Measurements from ENCODE around the gene NPDC1. TPM values are rescaled to one million over a fixed set of nuclear protein-coding genes. Genes with fewer than 3 reads are reported as not detected.

The NPDC1 gene
- total RNA-seq, 1 donor from 2014 or later = 260 TPM

DNA sequence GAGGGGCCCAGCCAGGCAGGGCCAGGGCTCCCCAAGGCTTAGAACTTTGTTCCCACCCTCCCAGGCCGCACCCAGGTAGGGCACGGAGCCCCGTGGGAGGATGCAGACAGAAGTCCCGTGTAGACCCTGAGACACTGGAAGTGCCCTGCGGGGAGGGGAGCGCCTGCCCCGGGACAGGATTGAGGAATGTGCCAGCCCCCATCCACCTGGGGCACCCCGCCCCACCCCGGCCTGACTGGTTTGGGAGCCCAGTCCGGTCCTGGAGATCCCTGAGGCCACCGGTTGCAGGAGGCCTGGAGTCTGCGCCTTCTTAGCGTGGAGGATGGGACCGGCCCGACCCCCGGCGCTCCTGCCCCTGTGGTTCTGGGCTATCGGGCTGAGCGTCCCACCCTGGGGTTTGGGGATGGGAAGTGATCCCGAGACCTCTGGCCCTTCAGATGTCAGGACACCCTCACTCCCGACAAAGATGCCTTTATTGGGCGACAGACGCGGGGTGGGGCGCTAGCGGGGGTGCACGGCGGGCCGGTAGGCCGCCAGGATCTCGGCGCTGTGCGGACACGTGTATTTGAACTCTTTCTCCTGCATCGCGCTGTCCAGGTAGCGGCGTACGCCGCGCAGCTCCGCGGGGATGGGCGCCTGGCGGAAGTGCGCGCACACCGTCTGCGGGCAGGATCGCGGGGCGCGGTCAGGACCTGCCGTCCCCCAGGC, 51.6 kb downstream of the NPDC1 start:
- DNase-seq = no peak
- no peak overlapping the region for H3K4me3 Mint-ChIP-seq (ENCODE audit: unreplicated experiment)
- TF ChIP-seq CTCF (IDR thresholded peaks at IDR 0.05; ENCODE audit: partially characterized antibody, unreplicated experiment) = no peak
- peaks cover 8% of the 10 kb centered on the region for H3K4me1 Mint-ChIP-seq (ENCODE audit: low read depth, unreplicated experiment)
- peaks cover 15% of the 10 kb centered on the region for H3K27me3 Mint-ChIP-seq (ENCODE audit: unreplicated experiment)
- no peak overlapping the region for H3K27ac Mint-ChIP-seq (ENCODE audit: unreplicated experiment)
- H3K9me3 Mint-ChIP-seq (ENCODE audit: unreplicated experiment) = peaks cover 8% of the 10 kb centered on the region
- H3K36me3 Mint-ChIP-seq (ENCODE audit: unreplicated experiment) = peaks cover 5% of the 10 kb centered on the region

DNA sequence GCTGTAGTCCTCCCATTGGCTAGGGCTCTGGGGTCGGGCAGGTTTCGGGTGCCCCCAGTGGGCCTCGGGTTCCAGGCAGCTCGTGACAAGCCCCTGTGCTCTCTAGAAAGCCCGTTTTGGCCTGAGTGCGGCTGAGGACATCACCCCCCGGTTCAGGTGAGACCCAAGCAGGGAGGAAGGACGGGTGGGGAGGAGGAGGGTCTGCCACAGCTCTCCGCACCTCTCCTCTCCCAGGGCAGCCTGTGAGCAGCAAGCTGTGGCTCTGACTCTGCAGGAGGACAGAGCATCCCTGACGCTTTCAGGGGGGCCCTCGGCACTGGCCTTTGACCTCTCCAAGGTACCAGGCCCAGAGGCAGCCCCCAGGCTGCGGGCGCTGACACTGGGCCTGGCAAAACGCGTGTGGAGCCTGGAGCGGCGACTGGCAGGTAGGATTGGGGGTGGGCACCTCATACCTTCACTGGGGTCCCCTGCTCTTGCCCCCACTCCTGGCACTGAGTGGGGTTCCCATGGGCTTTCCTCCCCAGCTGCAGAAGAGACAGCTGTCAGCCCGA, 53.1 kb downstream of the NPDC1 start:
- Mint-ChIP-seq H3K4me3 (ENCODE audit: unreplicated experiment) (peak overlapping the region; percentile 86), H3K36me3 (ENCODE audit: unreplicated experiment) (peaks cover 5% of the 10 kb centered on the region), H3K9me3 (ENCODE audit: unreplicated experiment) (peaks cover 8% of the 10 kb centered on the region), H3K4me1 (ENCODE audit: low read depth, unreplicated experiment) (peaks cover 8% of the 10 kb centered on the region), H3K27ac (ENCODE audit: unreplicated experiment) (no peak overlapping the region), H3K27me3 (ENCODE audit: unreplicated experiment) (peaks cover 19% of the 10 kb centered on the region)
- no peak for DNase-seq
- TF ChIP-seq CTCF (IDR thresholded peaks at IDR 0.05; ENCODE audit: partially characterized antibody, unreplicated experiment) = no peak

GRCh38 chr9:136991993-136992818, 53.8 kb downstream of the NPDC1 start, which contains the start of gene PAXX:
Gene PAXX, plus strand, starts transcription at chr9:136992422. Its CDS starts 22 bp downstream, at chr9:136992444.
- Mint-ChIP-seq H3K4me1 (ENCODE audit: low read depth, unreplicated experiment) (peaks cover 8% of the 10 kb centered on the region), H3K36me3 (ENCODE audit: unreplicated experiment) (peaks cover 5% of the 10 kb centered on the region), H3K4me3 (ENCODE audit: unreplicated experiment) (peak within 1 kb of the TSS; percentile 86), H3K27me3 (ENCODE audit: unreplicated experiment) (peaks cover 17% of the 10 kb centered on the region), H3K9me3 (ENCODE audit: unreplicated experiment) (peaks cover 6% of the 10 kb centered on the region), H3K27ac (ENCODE audit: unreplicated experiment) (no peak within 1 kb of the TSS)
- peak; percentile 96 for DNase-seq
- peak; percentile 13 for TF ChIP-seq CTCF (IDR thresholded peaks at IDR 0.05; ENCODE audit: partially characterized antibody, unreplicated experiment)

GRCh38 chr9:136990242-136990911, 55.6 kb downstream of the NPDC1 start:
- Mint-ChIP-seq H3K9me3 (ENCODE audit: unreplicated experiment) (peaks cover 8% of the 10 kb centered on the region), H3K27me3 (ENCODE audit: unreplicated experiment) (peaks cover 23% of the 10 kb centered on the region), H3K27ac (ENCODE audit: unreplicated experiment) (peak overlapping the region; percentile 28), H3K36me3 (ENCODE audit: unreplicated experiment) (peaks cover 5% of the 10 kb centered on the region), H3K4me1 (ENCODE audit: low read depth, unreplicated experiment) (peaks cover 8% of the 10 kb centered on the region), H3K4me3 (ENCODE audit: unreplicated experiment) (peak overlapping the region; percentile 60)
- no peak for TF ChIP-seq CTCF (IDR thresholded peaks at IDR 0.05; ENCODE audit: partially characterized antibody, unreplicated experiment)
- peak; percentile 14 for DNase-seq

Other genes starting within 250 kb of the NPDC1 start
- 20.0 TPM for gene CCDC183, start 249.8 kb downstream of the NPDC1 start, total RNA-seq (ENCODE audit: unreplicated experiment)
- gene RABL6, start 238.2 kb downstream of the NPDC1 start, total RNA-seq (ENCODE audit: unreplicated experiment) = 149 TPM
- 15.3 TPM for gene AJM1, start 203.7 kb downstream of the NPDC1 start, total RNA-seq (ENCODE audit: unreplicated experiment)
- gene PHPT1, start 196.8 kb downstream of the NPDC1 start, total RNA-seq (ENCODE audit: unreplicated experiment) = 101 TPM
- 17.6 TPM for gene MAMDC4, start 193.8 kb downstream of the NPDC1 start, total RNA-seq (ENCODE audit: unreplicated experiment)
- 343 TPM for gene EDF1, start 179.9 kb downstream of the NPDC1 start, total RNA-seq (ENCODE audit: unreplicated experiment)
- gene TRAF2, start 159.7 kb downstream of the NPDC1 start, total RNA-seq (ENCODE audit: unreplicated experiment) = 27.3 TPM
- 77.9 TPM for gene FBXW5, start 101.4 kb downstream of the NPDC1 start, total RNA-seq (ENCODE audit: unreplicated experiment)
- gene C8G, start 100.9 kb downstream of the NPDC1 start, total RNA-seq (ENCODE audit: unreplicated experiment) = 14.5 TPM
- 2.9 TPM for gene LCN12, start 93.9 kb downstream of the NPDC1 start, total RNA-seq (ENCODE audit: unreplicated experiment)
- not detected for gene PTGDS, start 68.7 kb downstream of the NPDC1 start, total RNA-seq (ENCODE audit: unreplicated experiment)
- gene LCNL1, start 63.2 kb downstream of the NPDC1 start, total RNA-seq (ENCODE audit: unreplicated experiment) = not detected
- gene PAXX, start 53.8 kb downstream of the NPDC1 start, total RNA-seq (ENCODE audit: unreplicated experiment) = 50.7 TPM
- gene CLIC3, start 49.6 kb downstream of the NPDC1 start, total RNA-seq (ENCODE audit: unreplicated experiment) = not detected
- 70.7 TPM for gene ABCA2, start 17.9 kb downstream of the NPDC1 start, total RNA-seq (ENCODE audit: unreplicated experiment)
- 0.20 TPM for gene FUT7, start 14.1 kb downstream of the NPDC1 start, total RNA-seq (ENCODE audit: unreplicated experiment)
- 0.69 TPM for gene ENTPD2, start 7.9 kb upstream of the NPDC1 start, total RNA-seq (ENCODE audit: unreplicated experiment)
- gene SAPCD2, start 24.4 kb upstream of the NPDC1 start, total RNA-seq (ENCODE audit: unreplicated experiment) = 13.5 TPM
- gene UAP1L1, start 31.3 kb upstream of the NPDC1 start, total RNA-seq (ENCODE audit: unreplicated experiment) = 5.1 TPM
- gene MAN1B1, start 40.8 kb upstream of the NPDC1 start, total RNA-seq (ENCODE audit: unreplicated experiment) = 59.8 TPM
- 30.8 TPM for gene DPP7, start 68.6 kb upstream of the NPDC1 start, total RNA-seq (ENCODE audit: unreplicated experiment)
- 5.5 TPM for gene GRIN1, start 93.0 kb upstream of the NPDC1 start, total RNA-seq (ENCODE audit: unreplicated experiment)
- 0.98 TPM for gene LRRC26, start 123.9 kb upstream of the NPDC1 start, total RNA-seq (ENCODE audit: unreplicated experiment)
- not detected for gene TMEM210, start 125.9 kb upstream of the NPDC1 start, total RNA-seq (ENCODE audit: unreplicated experiment)
- gene ANAPC2, start 142.4 kb upstream of the NPDC1 start, total RNA-seq (ENCODE audit: unreplicated experiment) = 72.9 TPM
- gene SSNA1, start 142.5 kb upstream of the NPDC1 start, total RNA-seq (ENCODE audit: unreplicated experiment) = 37.3 TPM
- gene TPRN, start 154.6 kb upstream of the NPDC1 start, total RNA-seq (ENCODE audit: unreplicated experiment) = 9.6 TPM
- 36.5 TPM for gene TMEM203, start 159.5 kb upstream of the NPDC1 start, total RNA-seq (ENCODE audit: unreplicated experiment)
- gene NDOR1, start 159.5 kb upstream of the NPDC1 start, total RNA-seq (ENCODE audit: unreplicated experiment) = 31.6 TPM
- 24.8 TPM for gene RNF208, start 176.1 kb upstream of the NPDC1 start, total RNA-seq (ENCODE audit: unreplicated experiment)
- gene CYSRT1, start 179.0 kb upstream of the NPDC1 start, total RNA-seq (ENCODE audit: unreplicated experiment) = 2.1 TPM
- 0.39 TPM for gene RNF224, start 181.3 kb upstream of the NPDC1 start, total RNA-seq (ENCODE audit: unreplicated experiment)
- not detected for gene SLC34A3, start 184.7 kb upstream of the NPDC1 start, total RNA-seq (ENCODE audit: unreplicated experiment)
- 192 TPM for gene TUBB4B, start 195.1 kb upstream of the NPDC1 start, total RNA-seq (ENCODE audit: unreplicated experiment)
- gene STPG3, start 205.1 kb upstream of the NPDC1 start, total RNA-seq (ENCODE audit: unreplicated experiment) = not detected
- 48.5 TPM for gene NELFB, start 209.2 kb upstream of the NPDC1 start, total RNA-seq (ENCODE audit: unreplicated experiment)
- gene TOR4A, start 231.5 kb upstream of the NPDC1 start, total RNA-seq (ENCODE audit: unreplicated experiment) = 1.5 TPM

All from glutamatergic neuron (in vitro differentiated cells).